ENCODE measurements around the gene SIX5. TPM values are rescaled to one million over a fixed set of nuclear protein-coding genes. Genes with fewer than 3 reads are reported as not detected.

SIX5 gene
- polyA plus RNA-seq, 1 donor, result 32.1 TPM

DNA sequence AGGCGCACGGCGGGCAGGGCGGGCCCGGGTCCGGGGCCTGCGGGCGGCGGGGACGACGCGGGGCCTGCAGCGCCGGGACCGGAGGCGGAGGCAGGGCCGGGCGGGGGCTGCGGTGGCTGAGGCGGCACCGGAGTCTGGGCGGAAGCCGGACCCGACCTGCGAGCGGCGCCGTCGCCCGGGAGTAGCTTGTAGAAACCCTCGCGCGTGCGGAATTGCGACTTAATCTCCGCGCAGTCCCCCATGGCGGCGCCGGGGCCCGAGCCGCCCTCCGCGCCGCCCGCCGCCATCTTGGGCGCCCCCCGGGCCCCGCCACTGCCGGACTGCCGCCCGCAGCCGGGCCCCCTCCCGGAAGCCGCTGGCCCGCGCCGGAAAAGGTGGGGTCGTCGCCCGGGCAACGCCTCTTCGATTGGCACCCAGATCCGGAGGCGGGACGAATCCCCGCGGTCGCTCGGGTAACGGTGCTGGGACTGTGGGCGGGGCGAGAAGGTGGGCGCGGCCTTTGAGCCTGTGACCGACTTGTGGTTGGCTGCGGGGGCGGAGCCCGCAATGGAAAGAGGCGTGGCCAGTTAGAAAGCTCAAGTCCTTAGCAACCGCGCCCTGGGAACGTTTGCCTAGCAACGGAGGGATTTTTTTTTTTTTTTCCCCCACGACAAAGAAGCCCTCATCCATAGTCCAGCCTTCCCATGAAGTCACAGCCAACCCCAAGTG, 23.6 kb upstream of the SIX5 start, which contains the start of gene DMWD:
TSS of gene DMWD (minus strand) at position 376 of the 708 bp plus-strand sequence. CDS start at position 287, 89 bp downstream.
- peak; percentile 99 for DNase-seq

GRCh38 chr19:45791744-45792469, 22.9 kb upstream of the SIX5 start:
- no peak for DNase-seq

GRCh38 chr19:45790942-45791341, 21.9 kb upstream of the SIX5 start:
- DNase-seq, result no peak

DNA sequence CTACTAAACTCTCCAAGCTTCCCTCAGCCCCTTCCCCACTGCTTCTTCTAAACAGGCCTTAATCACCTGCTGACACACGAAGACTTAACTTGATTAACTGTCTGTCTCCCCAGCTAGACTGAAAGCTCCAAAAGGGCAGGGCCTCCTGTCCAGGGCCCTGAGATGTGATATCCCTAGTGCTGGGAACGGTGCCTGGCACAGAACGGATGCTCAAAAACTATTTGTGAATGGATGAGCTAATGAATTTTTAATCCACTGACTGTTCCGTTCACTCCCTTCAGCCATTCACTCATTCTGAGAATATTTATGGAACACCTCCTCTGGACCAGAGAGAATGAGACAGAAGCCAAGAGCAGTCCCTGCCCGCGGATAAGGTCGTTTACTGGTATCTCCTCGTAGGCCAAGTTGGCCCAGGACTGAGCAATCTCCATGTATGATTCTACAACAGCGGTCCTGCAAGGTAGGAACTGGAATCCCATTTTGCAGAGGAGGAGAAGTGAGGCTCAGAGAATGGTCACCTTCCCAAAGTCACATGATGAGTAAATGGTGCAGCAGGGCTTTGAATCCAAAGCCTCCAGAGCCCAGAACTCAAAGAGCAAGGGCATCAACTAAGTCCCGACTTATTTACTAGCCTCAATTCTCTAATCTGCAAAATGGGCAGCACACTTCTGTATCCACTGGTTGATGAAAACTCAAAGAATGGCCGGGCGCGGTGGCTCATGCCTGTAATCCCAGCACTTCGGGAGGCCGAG, 20.2 kb upstream of the SIX5 start:
- DNase-seq, result no peak

- no peak for DNase-seq
Observed at GRCh38 chr19:45786533-45786894, 17.5 kb upstream of the SIX5 start.

DNA sequence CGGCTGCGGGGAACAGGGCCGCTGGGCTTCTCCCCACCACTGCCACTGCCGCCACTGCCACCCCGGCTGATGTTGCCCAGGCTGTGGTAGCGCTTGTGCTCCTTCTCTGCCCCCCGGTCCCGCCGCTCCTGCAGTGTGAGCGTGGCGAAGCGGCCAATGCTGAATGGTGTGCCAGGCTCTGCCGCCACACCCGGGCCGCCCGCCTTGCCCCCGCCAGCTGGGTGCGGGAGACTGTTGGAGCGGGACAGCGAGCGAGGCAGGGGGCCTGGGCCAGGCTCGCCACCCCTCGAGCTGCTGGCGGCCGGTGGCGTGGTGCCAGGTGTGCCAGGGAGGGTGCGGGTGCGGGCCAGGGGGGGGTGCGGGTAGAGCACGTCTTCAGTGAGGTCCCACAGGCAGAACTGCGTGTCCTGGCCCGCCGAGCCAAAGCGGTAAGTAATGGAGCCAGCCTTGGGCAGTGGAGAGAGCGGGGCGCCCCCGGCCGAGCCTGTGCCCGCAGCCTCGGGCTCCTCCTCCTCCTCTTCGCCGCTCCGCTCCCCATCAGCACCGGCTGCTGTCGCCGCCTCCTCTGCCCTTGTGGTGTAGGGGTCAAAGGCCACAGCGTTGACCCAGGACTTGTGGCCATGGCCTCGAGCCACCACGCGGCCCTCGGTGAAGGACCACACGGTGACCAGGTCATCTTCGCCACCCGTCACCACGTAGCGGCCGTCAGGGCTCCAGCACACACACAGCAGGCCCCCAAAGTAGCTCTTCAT, 16.9 kb upstream of the SIX5 start:
- DNase-seq, result no peak

DNA sequence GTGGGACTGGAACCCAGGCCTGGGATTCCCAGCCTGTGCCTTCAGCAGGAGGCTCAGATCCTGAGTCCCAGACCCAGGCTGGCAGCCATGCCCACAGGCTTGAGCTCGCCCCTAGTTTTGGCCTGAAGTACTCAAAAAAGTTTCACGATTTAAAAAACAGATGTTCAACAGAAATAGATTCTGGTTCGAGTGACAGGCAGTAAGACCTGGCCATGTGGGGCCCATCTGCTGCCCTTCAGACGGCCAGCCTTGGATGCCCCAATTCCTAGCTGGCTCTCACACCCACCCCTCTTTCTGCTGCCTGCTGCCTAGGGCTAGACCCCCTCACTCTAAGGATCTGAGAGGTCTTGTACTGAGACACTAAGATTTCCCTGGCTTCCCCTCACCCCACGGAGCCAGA, 16.0 kb upstream of the SIX5 start:
- no peak for DNase-seq

GRCh38 chr19:45784096-45784495, 15.0 kb upstream of the SIX5 start:
- DNase-seq, result no peak

DNA sequence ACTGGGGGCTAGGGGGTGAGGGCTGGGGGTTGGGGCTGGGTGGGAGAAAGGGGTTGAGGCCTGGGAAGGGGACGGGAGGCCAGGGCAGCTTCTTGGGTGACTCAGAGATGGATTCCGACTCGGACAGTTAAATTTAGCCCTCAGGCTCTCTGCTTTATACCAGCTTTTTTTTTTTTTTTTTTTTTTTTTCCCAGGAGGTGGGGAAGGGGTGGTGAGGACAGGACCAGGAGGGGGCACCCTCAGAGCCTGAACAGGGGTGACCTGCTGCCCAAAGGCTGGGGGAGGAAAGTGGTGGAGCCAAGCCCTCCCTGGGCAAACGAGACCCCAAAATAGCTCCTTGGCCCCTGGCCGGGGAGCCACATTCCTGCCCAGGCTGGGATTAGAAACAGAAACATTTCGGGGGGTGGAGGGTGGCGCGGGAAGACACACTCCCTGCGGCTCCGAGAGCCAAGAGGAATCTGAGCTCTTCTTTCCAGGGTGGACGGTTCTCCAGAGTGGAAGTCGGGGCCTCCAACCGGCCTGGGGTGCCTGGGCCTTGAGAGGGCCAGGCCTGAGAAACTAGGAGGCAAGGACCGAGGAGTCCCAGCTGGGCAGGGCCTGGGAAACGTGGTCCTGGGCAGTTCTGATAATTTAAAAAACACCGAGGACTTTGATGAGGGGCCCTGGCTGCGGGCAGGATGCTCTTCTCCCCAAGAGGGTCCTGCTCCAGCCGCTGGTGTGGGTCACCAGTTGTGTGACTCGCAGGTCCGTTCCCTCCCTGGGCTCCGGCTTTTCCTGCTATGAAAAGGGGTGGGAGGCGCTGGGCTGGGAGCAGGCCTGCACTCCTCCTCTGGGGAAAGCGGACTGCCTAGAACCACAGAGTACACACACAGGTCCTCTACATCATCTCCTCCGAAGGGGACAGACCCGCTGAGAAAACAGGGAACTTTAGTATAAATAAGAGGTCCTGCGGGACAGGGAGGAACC, 14.1 kb upstream of the SIX5 start:
- DNase-seq, result no peak

DNA sequence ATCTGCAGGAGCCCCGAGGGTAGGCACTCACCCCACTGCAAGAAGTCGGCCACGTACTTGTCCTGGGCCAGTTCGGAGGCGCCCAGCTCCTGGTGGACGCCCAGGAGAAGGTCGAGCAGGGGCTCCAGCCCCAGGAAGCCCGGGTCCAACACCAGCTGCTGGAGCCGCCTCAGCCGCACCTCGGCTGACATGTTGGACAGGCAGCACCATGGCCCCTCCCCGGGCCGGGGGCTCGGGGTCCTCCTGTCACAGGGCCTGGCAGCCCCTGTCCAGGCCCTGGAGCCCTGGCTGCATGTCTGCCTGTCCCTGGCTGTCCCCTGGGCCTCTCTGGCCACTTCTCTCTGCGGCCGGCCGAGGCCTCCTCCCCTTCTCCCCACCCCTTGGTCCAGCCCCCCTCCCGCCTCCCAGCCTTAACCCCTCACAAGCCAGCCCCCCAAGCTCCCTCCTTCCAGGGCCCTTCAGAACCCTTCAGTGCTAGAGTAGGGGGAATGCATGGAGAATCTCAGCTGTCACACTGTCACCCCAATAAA, 13.2 kb upstream of the SIX5 start, which contains the start of gene DMPK:
TSS of gene DMPK (minus strand) at position 329 of the 530 bp plus-strand sequence. CDS start at position 191, 138 bp downstream.
- DNase-seq, result no peak

- no peak for DNase-seq
Observed at GRCh38 chr19:45781214-45782161, 12.4 kb upstream of the SIX5 start.

DNA sequence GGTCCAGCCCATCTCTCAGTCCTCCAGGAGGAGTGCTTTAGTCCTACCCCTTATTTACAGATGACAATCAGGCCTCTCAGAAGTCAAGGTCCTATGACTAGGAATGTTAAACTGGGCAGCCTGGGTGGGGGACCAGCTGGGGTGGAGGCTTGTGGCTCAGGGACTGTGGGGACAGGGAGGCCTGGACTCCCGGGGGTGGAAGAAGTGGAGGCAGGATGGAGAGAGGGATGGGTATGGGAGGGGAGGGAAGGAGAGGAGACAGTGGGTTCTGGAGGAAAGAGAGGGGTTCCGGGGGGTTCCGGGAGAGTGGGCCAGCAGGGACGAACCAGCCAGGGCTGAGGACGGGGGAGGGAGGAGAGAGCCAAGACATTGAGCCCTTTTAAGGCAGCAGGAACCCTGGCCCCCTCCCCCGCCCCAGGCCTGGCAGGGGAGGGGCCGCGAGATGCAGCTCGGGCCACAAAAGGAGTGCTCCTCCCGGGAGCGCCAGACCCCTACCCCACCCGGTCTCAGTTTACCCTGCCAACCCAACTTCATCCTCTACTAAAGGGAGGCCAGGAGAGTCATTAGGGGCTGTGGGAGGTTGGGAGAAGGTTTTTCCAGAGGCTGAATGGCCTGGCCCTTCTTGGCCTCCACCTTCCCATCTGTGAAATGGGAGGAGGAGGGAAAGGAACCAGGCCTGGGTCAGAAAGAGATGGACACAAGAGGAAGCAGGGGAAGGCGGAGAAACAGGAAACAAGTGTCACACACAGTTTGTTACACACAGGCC, 11.6 kb upstream of the SIX5 start:
- no peak for DNase-seq

- no peak for DNase-seq
Observed at GRCh38 chr19:45780146-45780447, 11.0 kb upstream of the SIX5 start.

- DNase-seq, result no peak
Observed at GRCh38 chr19:45779231-45780145, 10.4 kb upstream of the SIX5 start.

DNA sequence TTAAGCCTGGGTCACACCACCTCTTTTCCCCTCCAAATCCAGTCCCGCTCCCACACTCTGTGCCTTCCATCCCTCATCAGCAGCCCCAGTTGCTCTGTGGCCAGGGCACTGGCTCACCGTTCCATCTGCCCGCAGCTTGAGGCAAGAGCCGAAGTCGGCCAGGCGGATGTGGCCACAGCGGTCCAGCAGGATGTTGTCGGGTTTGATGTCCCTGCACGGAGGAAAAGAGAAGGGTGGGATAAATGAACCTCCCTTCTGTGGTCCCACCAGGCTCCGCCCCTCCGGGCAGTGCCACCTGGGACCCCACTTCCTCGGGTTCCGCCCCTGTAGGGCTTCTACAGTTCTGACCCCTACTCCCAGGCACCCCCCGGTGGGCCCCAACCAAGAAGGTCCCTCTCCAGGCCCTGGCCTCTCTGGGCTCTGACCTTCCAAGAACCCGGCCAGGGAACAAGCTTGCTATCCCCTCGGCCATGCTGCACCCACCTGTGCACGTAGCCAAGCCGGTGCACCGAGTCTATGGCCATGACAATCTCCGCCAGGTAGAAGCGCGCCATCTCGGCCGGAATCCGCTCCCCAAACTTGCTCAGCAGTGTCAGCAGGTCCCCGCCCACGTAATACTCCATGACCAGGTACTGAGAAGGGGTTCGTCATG, 9.1 kb upstream of the SIX5 start:
- DNase-seq, result no peak

- no peak for DNase-seq
Observed at GRCh38 chr19:45777395-45777961, 8.4 kb upstream of the SIX5 start.

GRCh38 chr19:45774765-45775164, 5.7 kb upstream of the SIX5 start:
- DNase-seq, result no peak
